C4-2B (cell line): ENCODE measurements around the gene BECN2.
A peak's percentile ranks its signal among the peaks of the same experiment; 100 is the strongest.

Experiments
- H3K27ac ChIP-seq: fragments of 450-650 bp; 2 replicates; pipeline ENCODE4 v1.5.1; 2017
- CTCF ChIP-seq: fragments of 450-650 bp; conservative IDR thresholded peaks from 2 replicates; pipeline ENCODE4 v1.5.1; 2017; ENCODE audit warnings: mild to moderate bottlenecking
- ZFX ChIP-seq: fragments of 450-650 bp; IDR thresholded peaks from 2 replicates; pipeline ENCODE4 v1.6.1; 2017

Gene BECN2

GRCh38 chr1:241998412-241998921, 40.9 kb downstream of the BECN2 start:
- TF ChIP-seq ZFX (no peak), CTCF (peak; percentile 89)
- no peak overlapping the region for H3K27ac ChIP-seq

- no peak within 1 kb of the TSS for H3K27ac ChIP-seq
- TF ChIP-seq CTCF (no peak), ZFX (no peak)
Observed at GRCh38 chr1:241999026-241999425, 41.5 kb downstream of the BECN2 start, which contains the start of gene MAP1LC3C. MAP1LC3C (minus strand) TSS chr1:241999098; CDS start chr1:241999008, 90 bp downstream.

- no peak for TF ChIP-seq CTCF
- TF ChIP-seq ZFX: no peak
- no peak overlapping the region for H3K27ac ChIP-seq
Observed at GRCh38 chr1:242000434-242000833, 42.9 kb downstream of the BECN2 start.

GRCh38 chr1:242002072-242002471, 44.5 kb downstream of the BECN2 start:
- TF ChIP-seq CTCF (no peak), ZFX (no peak)
- no peak overlapping the region for H3K27ac ChIP-seq

- no peak overlapping the region for H3K27ac ChIP-seq
- TF ChIP-seq ZFX (no peak), CTCF (no peak)
Observed at GRCh38 chr1:242002510-242002909, 44.9 kb downstream of the BECN2 start.

- no peak overlapping the region for H3K27ac ChIP-seq
- TF ChIP-seq CTCF (no peak), ZFX (no peak)
Observed at GRCh38 chr1:242004751-242005495, 47.4 kb downstream of the BECN2 start.

GRCh38 chr1:242005866-242006535, 48.4 kb downstream of the BECN2 start:
- no peak overlapping the region for H3K27ac ChIP-seq

More at GRCh38 chr1:242005866-242006535, 48.4 kb downstream of the BECN2 start:
- TF ChIP-seq CTCF: no peak
- no peak for TF ChIP-seq ZFX
